ENCODE measurements around the gene LRRC14B. TPM values are rescaled to one million over a fixed set of nuclear protein-coding genes. Genes with fewer than 3 reads are reported as not detected.

LRRC14B gene
- total RNA-seq, 4 donors from 2014 or later = not detected

- no peak for DNase-seq
- no peak overlapping the region for H3K27ac ChIP-seq
- H3K4me3 ChIP-seq (replicated peaks in 1 of 3) = no peak overlapping the region
- no peaks in the 10 kb centered on the region for H3K36me3 ChIP-seq
- no peaks in the 10 kb centered on the region for H3K9me3 ChIP-seq
- intact Hi-C loops (cut with DNase I) = no loop called here
- TF ChIP-seq CTCF (IDR thresholded peaks at IDR 0.05) (no peak), POLR2A (IDR thresholded peaks at IDR 0.05) (no peak)
- WGBS, 2 donors = 89 to 92% methylated on average over 8 of the region's 8 CpGs
- no peaks in the 10 kb centered on the region for H3K27me3 ChIP-seq
- no peaks in the 10 kb centered on the region for H3K4me1 ChIP-seq
Observed at GRCh38 chr5:153256-153655, 38.0 kb upstream of the LRRC14B start.

GRCh38 chr5:154236-154635 lies 37.1 kb upstream of the LRRC14B start:
- Histone ChIP-seq H3K4me1 (no peaks in the 10 kb centered on the region), H3K4me3 (replicated peaks in 1 of 3) (no peak overlapping the region), H3K27me3 (no peaks in the 10 kb centered on the region), H3K27ac (no peak overlapping the region), H3K9me3 (no peaks in the 10 kb centered on the region), H3K36me3 (no peaks in the 10 kb centered on the region)
- 87 to 92% methylated on average over 10 of the region's 10 CpGs for WGBS, 2 donors
- intact Hi-C loops (cut with DNase I) = no loop called here
- TF ChIP-seq POLR2A (IDR thresholded peaks at IDR 0.05) = no peak
- TF ChIP-seq CTCF (IDR thresholded peaks at IDR 0.05) = no peak
- no peak for DNase-seq

GRCh38 chr5:154826-155225 lies 36.5 kb upstream of the LRRC14B start:
- H3K36me3 ChIP-seq = no peaks in the 10 kb centered on the region
- intact Hi-C loops (cut with DNase I) = no loop called here
- no peak overlapping the region for H3K27ac ChIP-seq
- H3K4me1 ChIP-seq = no peaks in the 10 kb centered on the region
- 89 to 94% methylated on average over 17 to 18 of the region's 18 CpGs for WGBS, 2 donors
- no peaks in the 10 kb centered on the region for H3K27me3 ChIP-seq
- no peaks in the 10 kb centered on the region for H3K9me3 ChIP-seq
- DNase-seq = no peak
- no peak overlapping the region for H3K4me3 ChIP-seq (replicated peaks in 1 of 3)
- TF ChIP-seq POLR2A (IDR thresholded peaks at IDR 0.05) (no peak), CTCF (IDR thresholded peaks at IDR 0.05) (no peak)

- H3K27ac ChIP-seq = no peak overlapping the region
- DNase-seq = no peak
- 89 to 90% methylated on average over 22 to 23 of the region's 23 CpGs for WGBS, 2 donors
- H3K4me3 ChIP-seq (replicated peaks in 1 of 3) = no peak overlapping the region
- H3K9me3 ChIP-seq = no peaks in the 10 kb centered on the region
- no peaks in the 10 kb centered on the region for H3K4me1 ChIP-seq
- no peaks in the 10 kb centered on the region for H3K36me3 ChIP-seq
- TF ChIP-seq CTCF (IDR thresholded peaks at IDR 0.05) (no peak), POLR2A (IDR thresholded peaks at IDR 0.05) (no peak)
- intact Hi-C loops (cut with DNase I) = no loop called here
- no peaks in the 10 kb centered on the region for H3K27me3 ChIP-seq
Observed at GRCh38 chr5:155651-156410, 35.5 kb upstream of the LRRC14B start.

- intact Hi-C loops (cut with DNase I) = no loop called here
- WGBS, 2 donors = 92 to 93% methylated on average over 4 to 11 of the region's 17 CpGs
Observed at GRCh38 chr5:156411-157072, 34.8 kb upstream of the LRRC14B start.

More at GRCh38 chr5:156411-157072, 34.8 kb upstream of the LRRC14B start:
- H3K27ac ChIP-seq = no peak overlapping the region
- DNase-seq = no peak
- H3K4me1 ChIP-seq = no peaks in the 10 kb centered on the region
- H3K27me3 ChIP-seq = no peaks in the 10 kb centered on the region
- H3K4me3 ChIP-seq (replicated peaks in 1 of 3) = no peak overlapping the region
- TF ChIP-seq CTCF (IDR thresholded peaks at IDR 0.05) (no peak), POLR2A (IDR thresholded peaks at IDR 0.05) (no peak)
- no peaks in the 10 kb centered on the region for H3K9me3 ChIP-seq
- H3K36me3 ChIP-seq = no peaks in the 10 kb centered on the region

Measured in thyroid gland (tissue), 4 donors.